ENCODE measurements around the gene HK1.

HK1 gene

GRCh38 chr10:69408318-69409175 lies 130.3 kb downstream of the HK1 start:
- H3K27me3 ChIP-seq (ENCODE audit: insufficient read depth, low read length, poor library complexity), result no peaks in the 10 kb centered on the region
- H2AK5ac ChIP-seq (ENCODE audit: low read length), result no peak overlapping the region
- H2BK15ac ChIP-seq (replicated peaks; ENCODE audit: low read depth), result no peak overlapping the region
- no peaks in the 10 kb centered on the region for H3K36me3 ChIP-seq (ENCODE audit: control insufficient read depth, insufficient read depth, low read length)
- peak overlapping the region; percentile 11 for H3K4me2 ChIP-seq (ENCODE audit: low read length)
- H3K9ac ChIP-seq (ENCODE audit: low read length), result peak overlapping the region; percentile 37
- no peaks in the 10 kb centered on the region for H3K79me2 ChIP-seq (ENCODE audit: control insufficient read depth, insufficient read depth, low read length)
- H3K23ac ChIP-seq (ENCODE audit: low read length), result no peak overlapping the region
- no peaks in the 10 kb centered on the region for H3K79me1 ChIP-seq (ENCODE audit: low read length)
- H4K5ac ChIP-seq (ENCODE audit: low read length), result no peak overlapping the region
- H3K18ac ChIP-seq (ENCODE audit: low read length), result no peak overlapping the region
- peak overlapping the region; percentile 69 for H3K56ac ChIP-seq (ENCODE audit: low read length)
- H3K27ac ChIP-seq (ENCODE audit: low read depth, low read length), result no peak overlapping the region
- H2BK120ac ChIP-seq (ENCODE audit: low read depth, low read length), result no peak overlapping the region
- H2BK5ac ChIP-seq (ENCODE audit: low read length), result no peak overlapping the region
- DNase-seq, result peak; percentile 97
- H4K8ac ChIP-seq (ENCODE audit: low read depth, low read length), result no peak overlapping the region
- no peak overlapping the region for H3K4me3 ChIP-seq (ENCODE audit: low read length)
- no CpG with 5 or more reads among the region's 64 CpGs for WGBS (ENCODE audit: extremely low coverage, insufficient coverage, low lambda C conversion rate)
- H3K4ac ChIP-seq (ENCODE audit: low read depth, low read length), result no peak overlapping the region
- H3K4me1 ChIP-seq (ENCODE audit: control insufficient read depth, low read depth, low read length), result no peaks in the 10 kb centered on the region

- WGBS (ENCODE audit: extremely low coverage, insufficient coverage, low lambda C conversion rate), result no CpG with 5 or more reads among the region's 7 CpGs
- no peak overlapping the region for H3K4ac ChIP-seq (ENCODE audit: low read depth, low read length)
- H3K23ac ChIP-seq (ENCODE audit: low read length), result no peak overlapping the region
- H3K4me1 ChIP-seq (ENCODE audit: control insufficient read depth, low read depth, low read length), result no peaks in the 10 kb centered on the region
- H2BK15ac ChIP-seq (replicated peaks; ENCODE audit: low read depth), result no peak overlapping the region
- H4K5ac ChIP-seq (ENCODE audit: low read length), result no peak overlapping the region
- H3K27ac ChIP-seq (ENCODE audit: low read depth, low read length), result no peak overlapping the region
- H2AK5ac ChIP-seq (ENCODE audit: low read length), result no peak overlapping the region
- peak overlapping the region; percentile 19 for H3K9ac ChIP-seq (ENCODE audit: low read length)
- H3K36me3 ChIP-seq (ENCODE audit: control insufficient read depth, insufficient read depth, low read length), result no peaks in the 10 kb centered on the region
- no peak for DNase-seq
- H3K4me3 ChIP-seq (ENCODE audit: low read length), result no peak overlapping the region
- H3K4me2 ChIP-seq (ENCODE audit: low read length), result peak overlapping the region; percentile 11
- H3K79me1 ChIP-seq (ENCODE audit: low read length), result no peaks in the 10 kb centered on the region
- H3K79me2 ChIP-seq (ENCODE audit: control insufficient read depth, insufficient read depth, low read length), result no peaks in the 10 kb centered on the region
- no peaks in the 10 kb centered on the region for H3K27me3 ChIP-seq (ENCODE audit: insufficient read depth, low read length, poor library complexity)
- no peak overlapping the region for H3K18ac ChIP-seq (ENCODE audit: low read length)
- no peak overlapping the region for H2BK120ac ChIP-seq (ENCODE audit: low read depth, low read length)
- H3K56ac ChIP-seq (ENCODE audit: low read length), result peak overlapping the region; percentile 69
- H4K8ac ChIP-seq (ENCODE audit: low read depth, low read length), result no peak overlapping the region
- no peak overlapping the region for H2BK5ac ChIP-seq (ENCODE audit: low read length)
Measured at GRCh38 chr10:69409176-69409495, 130.8 kb downstream of the HK1 start.

- H4K5ac ChIP-seq (ENCODE audit: low read length), result no peak overlapping the region
- H2BK15ac ChIP-seq (replicated peaks; ENCODE audit: low read depth), result no peak overlapping the region
- no peak overlapping the region for H3K18ac ChIP-seq (ENCODE audit: low read length)
- H3K27me3 ChIP-seq (ENCODE audit: insufficient read depth, low read length, poor library complexity), result no peaks in the 10 kb centered on the region
- H3K4me1 ChIP-seq (ENCODE audit: control insufficient read depth, low read depth, low read length), result no peaks in the 10 kb centered on the region
- no peaks in the 10 kb centered on the region for H3K79me2 ChIP-seq (ENCODE audit: control insufficient read depth, insufficient read depth, low read length)
- H3K4ac ChIP-seq (ENCODE audit: low read depth, low read length), result no peak overlapping the region
- no peak overlapping the region for H4K8ac ChIP-seq (ENCODE audit: low read depth, low read length)
- H3K79me1 ChIP-seq (ENCODE audit: low read length), result no peaks in the 10 kb centered on the region
- no peak overlapping the region for H2AK5ac ChIP-seq (ENCODE audit: low read length)
- H3K36me3 ChIP-seq (ENCODE audit: control insufficient read depth, insufficient read depth, low read length), result no peaks in the 10 kb centered on the region
- H3K9ac ChIP-seq (ENCODE audit: low read length), result no peak overlapping the region
- H3K23ac ChIP-seq (ENCODE audit: low read length), result no peak overlapping the region
- no peak overlapping the region for H3K56ac ChIP-seq (ENCODE audit: low read length)
- no peak overlapping the region for H2BK5ac ChIP-seq (ENCODE audit: low read length)
- no peak overlapping the region for H3K4me2 ChIP-seq (ENCODE audit: low read length)
- no peak overlapping the region for H3K27ac ChIP-seq (ENCODE audit: low read depth, low read length)
- H3K4me3 ChIP-seq (ENCODE audit: low read length), result no peak overlapping the region
- no peak overlapping the region for H2BK120ac ChIP-seq (ENCODE audit: low read depth, low read length)
- no CpG with 5 or more reads among the region's 6 CpGs for WGBS (ENCODE audit: extremely low coverage, insufficient coverage, low lambda C conversion rate)
- DNase-seq, result no peak
Measured at GRCh38 chr10:69409968-69410367, 131.7 kb downstream of the HK1 start.

- no CpG with 5 or more reads among the region's 10 CpGs for WGBS (ENCODE audit: extremely low coverage, insufficient coverage, low lambda C conversion rate)
Measured at GRCh38 chr10:69410487-69410886, 132.2 kb downstream of the HK1 start.

GRCh38 chr10:69411476-69411875 lies 133.2 kb downstream of the HK1 start:
- no peaks in the 10 kb centered on the region for H3K79me1 ChIP-seq (ENCODE audit: low read length)
- H3K27ac ChIP-seq (ENCODE audit: low read depth, low read length), result no peak overlapping the region
- peak; percentile 49 for DNase-seq
- no peak overlapping the region for H2BK5ac ChIP-seq (ENCODE audit: low read length)
- H3K23ac ChIP-seq (ENCODE audit: low read length), result no peak overlapping the region
- no peaks in the 10 kb centered on the region for H3K27me3 ChIP-seq (ENCODE audit: insufficient read depth, low read length, poor library complexity)
- no peak overlapping the region for H2AK5ac ChIP-seq (ENCODE audit: low read length)
- H3K9ac ChIP-seq (ENCODE audit: low read length), result no peak overlapping the region
- no peak overlapping the region for H3K4me2 ChIP-seq (ENCODE audit: low read length)
- no peak overlapping the region for H3K18ac ChIP-seq (ENCODE audit: low read length)
- no peak overlapping the region for H3K4ac ChIP-seq (ENCODE audit: low read depth, low read length)
- no peaks in the 10 kb centered on the region for H3K4me1 ChIP-seq (ENCODE audit: control insufficient read depth, low read depth, low read length)
- H2BK120ac ChIP-seq (ENCODE audit: low read depth, low read length), result no peak overlapping the region
- no peak overlapping the region for H4K5ac ChIP-seq (ENCODE audit: low read length)
- no peak overlapping the region for H4K8ac ChIP-seq (ENCODE audit: low read depth, low read length)
- no peaks in the 10 kb centered on the region for H3K79me2 ChIP-seq (ENCODE audit: control insufficient read depth, insufficient read depth, low read length)
- no CpG with 5 or more reads among the region's 4 CpGs for WGBS (ENCODE audit: extremely low coverage, insufficient coverage, low lambda C conversion rate)
- no peak overlapping the region for H2BK15ac ChIP-seq (replicated peaks; ENCODE audit: low read depth)
- H3K4me3 ChIP-seq (ENCODE audit: low read length), result no peak overlapping the region
- H3K56ac ChIP-seq (ENCODE audit: low read length), result no peak overlapping the region
- no peaks in the 10 kb centered on the region for H3K36me3 ChIP-seq (ENCODE audit: control insufficient read depth, insufficient read depth, low read length)

More at GRCh38 chr10:69410487-69410886, 132.2 kb downstream of the HK1 start:
- Histone ChIP-seq H2AK5ac (ENCODE audit: low read length) (no peak overlapping the region), H4K5ac (ENCODE audit: low read length) (no peak overlapping the region), H3K27me3 (ENCODE audit: insufficient read depth, low read length, poor library complexity) (no peaks in the 10 kb centered on the region), H2BK120ac (ENCODE audit: low read depth, low read length) (no peak overlapping the region), H3K18ac (ENCODE audit: low read length) (no peak overlapping the region), H3K27ac (ENCODE audit: low read depth, low read length) (no peak overlapping the region), H3K4me3 (ENCODE audit: low read length) (no peak overlapping the region), H3K9ac (ENCODE audit: low read length) (no peak overlapping the region), H4K8ac (ENCODE audit: low read depth, low read length) (no peak overlapping the region), H3K56ac (ENCODE audit: low read length) (no peak overlapping the region), H2BK15ac (replicated peaks; ENCODE audit: low read depth) (no peak overlapping the region), H2BK5ac (ENCODE audit: low read length) (no peak overlapping the region), H3K79me2 (ENCODE audit: control insufficient read depth, insufficient read depth, low read length) (no peaks in the 10 kb centered on the region), H3K4ac (ENCODE audit: low read depth, low read length) (no peak overlapping the region), H3K23ac (ENCODE audit: low read length) (no peak overlapping the region), H3K36me3 (ENCODE audit: control insufficient read depth, insufficient read depth, low read length) (no peaks in the 10 kb centered on the region), H3K79me1 (ENCODE audit: low read length) (no peaks in the 10 kb centered on the region), H3K4me1 (ENCODE audit: control insufficient read depth, low read depth, low read length) (no peaks in the 10 kb centered on the region), H3K4me2 (ENCODE audit: low read length) (no peak overlapping the region)
- peak; percentile 19 for DNase-seq

All from mesendoderm (in vitro differentiated cells).